Activated CD4-positive, alpha-beta memory T cell treated with anti-CD3 and anti-CD28 coated beads, Interleukin-2, amount 10 ng/mL, durations not matched to agents 7 days and 5 days (primary cell): ENCODE data around the gene EN1. TPM values are rescaled to one million over a fixed set of nuclear protein-coding genes. Genes with fewer than 3 reads are reported as not detected.

Experiments used
- CTCF ChIA-PET: fragments of 350-600 bp; sonication (Branson Sonifier 250); formaldehyde crosslinking; loops from one replicate; lab custom pipeline; 2021; ENCODE audit warnings: antibody characterized with exemption, inconsistent platforms; lab: Charles Lee
- POLR2A ChIA-PET: fragments of 350-600 bp; sonication (Branson Sonifier 250); formaldehyde crosslinking; loops from one replicate; lab custom pipeline; 2021; ENCODE audit warnings: antibody characterized with exemption; lab: Charles Lee
- DNase-seq: peaks from one replicate; pipeline ENCODE4 v3.0.0-alpha.2; 2020
- H3K27ac Mint-ChIP-seq: one replicate; pipeline ENCODE4 v1.8.0; 2021; ENCODE audit warnings: mild to moderate bottlenecking, mixed read lengths
- H3K27me3 Mint-ChIP-seq: one replicate; pipeline ENCODE4 v1.8.0; 2021; ENCODE audit warnings: mixed read lengths
- H3K36me3 Mint-ChIP-seq: one replicate; pipeline ENCODE4 v1.8.0; 2021; ENCODE audit warnings: low read depth, mixed read lengths
- H3K4me1 Mint-ChIP-seq: one replicate; pipeline ENCODE4 v1.8.0; 2021; ENCODE audit warnings: mixed read lengths
- H3K4me3 Mint-ChIP-seq: one replicate; pipeline ENCODE4 v1.8.0; 2021; ENCODE audit warnings: mild to moderate bottlenecking, mixed read lengths
- H3K9me3 Mint-ChIP-seq: one replicate; pipeline ENCODE4 v1.8.0; 2021; ENCODE audit warnings: mixed read lengths
- total RNA-seq, 2 experiments: library from RNA; stranded (reverse); gene quantifications; one replicate each; pipeline ENCODE4 v1.2.3, GENCODE V29; 2021

The EN1 gene
- not detected for total RNA-seq

DNA sequence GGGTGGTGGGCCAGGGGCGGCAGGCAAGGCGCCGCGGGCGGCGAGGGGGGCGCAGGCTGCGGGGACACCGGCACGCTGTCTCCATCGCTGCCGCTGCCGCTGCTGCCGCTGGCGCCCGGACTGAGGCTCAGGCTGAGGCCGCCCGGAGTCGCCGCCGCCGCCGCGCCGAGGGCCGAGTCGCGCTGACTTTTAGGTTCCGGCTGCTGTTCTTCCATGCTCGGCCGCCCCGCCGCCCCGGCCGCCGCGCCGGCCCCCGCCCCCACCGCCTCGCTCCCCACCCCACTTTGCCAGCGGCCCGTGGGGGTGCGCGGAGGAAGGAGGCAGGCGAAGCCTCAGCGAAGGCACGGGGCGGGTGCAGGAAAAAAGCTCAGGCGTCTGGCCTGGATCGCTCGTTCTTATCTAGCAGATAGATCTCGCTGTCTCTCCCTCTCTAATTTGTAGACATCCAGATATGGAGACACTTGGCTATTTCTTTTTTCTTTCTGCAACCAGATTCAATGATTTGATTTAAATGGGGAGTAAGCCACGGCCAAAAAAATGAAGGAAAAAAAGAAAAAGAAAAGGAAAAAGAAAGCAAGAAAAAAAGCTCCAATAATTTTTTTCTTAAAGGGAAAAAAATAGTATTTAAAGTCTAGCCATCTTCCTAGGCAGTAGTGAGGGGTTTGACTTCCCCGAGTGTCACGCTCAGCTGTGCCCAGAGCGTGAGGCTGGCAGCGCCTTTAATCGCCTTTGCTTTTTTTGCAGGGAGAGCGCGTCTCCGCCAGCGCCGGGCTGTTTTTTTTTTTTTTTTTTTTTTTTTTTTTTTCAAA, at the start of gene EN1:
Gene EN1 (minus strand): TSS at position 696 of the 809 bp plus-strand sequence. CDS start 481 bp downstream, at position 215.
- H3K9me3 Mint-ChIP-seq, result no peaks in the 10 kb centered on the region
- H3K4me3 Mint-ChIP-seq, result no peak within 1 kb of the TSS
- no peak for DNase-seq
- POLR2A ChIA-PET, result no interaction called here
- CTCF ChIA-PET, result interaction anchor here (0.8 kb wide), 3 partner anchors 8 to 16 kb away, joined by 3 read pairs; no protein-coding TSS in a partner anchor
- H3K27ac Mint-ChIP-seq, result peak within 1 kb of the TSS; percentile 64
- H3K4me1 Mint-ChIP-seq, result peaks cover 5% of the 10 kb centered on the region
- peaks cover 11% of the 10 kb centered on the region for H3K36me3 Mint-ChIP-seq
- peaks cover 81% of the 10 kb centered on the region for H3K27me3 Mint-ChIP-seq

DNA sequence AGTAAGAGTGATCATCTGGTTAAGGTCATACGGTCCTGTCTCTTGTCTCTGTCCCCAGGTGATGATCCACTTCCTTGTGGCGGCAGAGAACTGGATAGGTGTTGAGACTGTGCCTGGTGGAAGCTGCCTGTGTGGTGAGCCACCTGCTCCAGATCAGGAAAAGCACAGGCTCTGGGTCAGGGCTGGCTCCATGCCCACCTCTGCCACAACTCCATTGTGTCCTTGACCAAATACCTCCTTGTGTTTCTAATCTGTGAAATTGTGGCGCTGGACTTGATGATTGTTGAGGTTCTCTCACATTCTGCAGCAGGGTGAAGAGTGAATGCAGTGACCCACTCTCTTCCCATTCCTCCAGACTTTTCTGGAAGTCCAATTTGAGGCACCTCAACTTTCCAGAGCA, 45.7 kb upstream of the EN1 start:
- no peak for DNase-seq
- Mint-ChIP-seq H3K9me3 (no peaks in the 10 kb centered on the region), H3K27me3 (no peaks in the 10 kb centered on the region), H3K27ac (no peak overlapping the region), H3K4me1 (no peaks in the 10 kb centered on the region), H3K4me3 (no peak overlapping the region), H3K36me3 (no peaks in the 10 kb centered on the region)
- CTCF ChIA-PET, result no interaction called here
- POLR2A ChIA-PET, result no interaction called here

DNA sequence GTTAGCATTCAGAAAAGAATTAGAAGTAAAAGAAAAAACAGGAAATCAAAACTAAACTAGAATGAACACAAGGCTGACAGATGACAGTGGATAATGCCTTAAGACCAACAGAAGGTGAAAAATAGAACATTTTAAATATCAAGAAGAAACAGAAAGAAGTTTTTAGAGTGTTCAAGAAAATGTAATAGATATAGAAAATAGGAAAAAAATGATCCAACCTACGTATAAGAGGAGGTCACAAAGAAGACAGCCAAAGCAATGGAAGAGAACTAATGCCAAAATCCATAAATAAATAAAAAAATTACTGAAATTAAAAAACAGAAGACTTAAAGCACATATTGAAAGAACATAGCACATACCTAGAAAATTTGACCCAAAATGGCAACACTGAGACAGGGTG, 42.5 kb upstream of the EN1 start:
- ChIA-PET CTCF (no interaction called here), POLR2A (no interaction called here)
- Mint-ChIP-seq H3K9me3 (no peaks in the 10 kb centered on the region), H3K27ac (no peak overlapping the region), H3K27me3 (peaks cover 1% of the 10 kb centered on the region), H3K36me3 (no peaks in the 10 kb centered on the region), H3K4me3 (no peak overlapping the region), H3K4me1 (no peaks in the 10 kb centered on the region)
- no peak for DNase-seq

DNA sequence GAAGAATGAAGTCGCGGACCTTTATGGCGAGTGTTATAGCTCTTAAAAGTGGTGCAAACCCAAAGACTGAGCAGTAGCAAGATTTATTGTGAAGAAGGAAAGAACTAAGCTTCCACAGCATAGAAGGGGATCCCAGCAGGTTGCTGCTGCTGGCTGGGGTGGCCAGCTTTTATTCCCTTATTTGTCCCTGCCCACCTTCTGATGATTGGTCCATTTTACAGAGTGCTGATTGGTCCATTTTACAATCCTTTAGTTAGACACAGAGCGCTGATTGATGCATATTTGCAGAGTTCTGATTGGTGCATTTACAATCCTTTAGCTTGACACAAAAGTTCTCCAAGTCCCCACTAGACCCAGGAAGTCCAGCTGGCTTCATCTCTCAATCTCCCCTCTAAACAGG, 36.3 kb upstream of the EN1 start:
- no peak for DNase-seq
- POLR2A ChIA-PET, result no interaction called here
- CTCF ChIA-PET, result interaction anchor here (1.1 to 2.4 kb wide), 3 partner anchors 243 to 593 kb away, joined by 3 to 8 read pairs (median 3); no protein-coding TSS in a partner anchor
- H3K4me3 Mint-ChIP-seq, result no peak overlapping the region
- no peaks in the 10 kb centered on the region for H3K36me3 Mint-ChIP-seq
- no peak overlapping the region for H3K27ac Mint-ChIP-seq
- H3K27me3 Mint-ChIP-seq, result peaks cover 1% of the 10 kb centered on the region
- no peaks in the 10 kb centered on the region for H3K9me3 Mint-ChIP-seq
- H3K4me1 Mint-ChIP-seq, result peaks cover 4% of the 10 kb centered on the region

DNA sequence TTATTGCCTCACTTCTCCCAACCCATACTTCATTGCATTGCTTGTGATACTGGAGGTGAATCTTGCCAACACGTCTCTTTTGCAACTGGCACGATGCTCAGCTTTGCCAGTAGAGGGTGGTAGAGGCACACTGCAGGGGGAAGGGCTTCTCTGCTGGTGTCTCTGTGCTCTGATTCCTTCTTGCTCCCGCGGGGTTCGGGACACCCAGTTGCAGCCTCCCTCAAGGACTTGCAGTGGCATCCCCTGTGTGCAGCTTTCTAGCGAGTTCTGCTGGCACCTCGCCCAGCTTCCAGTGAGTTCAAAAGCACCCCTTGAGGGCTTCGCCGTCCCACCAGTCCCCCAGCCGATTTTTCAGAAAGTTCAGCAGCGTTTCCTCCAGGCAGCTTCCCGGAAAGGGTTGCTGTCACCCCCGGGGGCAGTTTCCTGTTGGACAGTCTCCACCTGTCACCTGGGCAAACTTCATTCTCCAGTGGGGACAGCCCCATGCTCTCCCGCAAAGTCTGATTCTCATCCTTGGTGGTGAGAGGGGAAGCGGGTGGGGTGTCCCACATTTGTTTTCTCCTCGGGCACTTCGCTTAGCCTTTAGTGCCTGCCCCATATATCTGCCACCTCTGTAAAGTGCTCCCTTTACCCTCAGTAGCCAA, 35.4 kb upstream of the EN1 start:
- CTCF ChIA-PET, result interaction anchor here (1.2 to 4.1 kb wide), 14 partner anchors 8 to 834 kb away, joined by 3 to 32 read pairs (median 7); no protein-coding TSS in a partner anchor
- Mint-ChIP-seq H3K36me3 (no peaks in the 10 kb centered on the region), H3K4me3 (no peak overlapping the region), H3K9me3 (no peaks in the 10 kb centered on the region), H3K27me3 (peaks cover 1% of the 10 kb centered on the region), H3K27ac (no peak overlapping the region), H3K4me1 (peaks cover 4% of the 10 kb centered on the region)
- DNase-seq, result peak; percentile 52
- POLR2A ChIA-PET, result no interaction called here

DNA sequence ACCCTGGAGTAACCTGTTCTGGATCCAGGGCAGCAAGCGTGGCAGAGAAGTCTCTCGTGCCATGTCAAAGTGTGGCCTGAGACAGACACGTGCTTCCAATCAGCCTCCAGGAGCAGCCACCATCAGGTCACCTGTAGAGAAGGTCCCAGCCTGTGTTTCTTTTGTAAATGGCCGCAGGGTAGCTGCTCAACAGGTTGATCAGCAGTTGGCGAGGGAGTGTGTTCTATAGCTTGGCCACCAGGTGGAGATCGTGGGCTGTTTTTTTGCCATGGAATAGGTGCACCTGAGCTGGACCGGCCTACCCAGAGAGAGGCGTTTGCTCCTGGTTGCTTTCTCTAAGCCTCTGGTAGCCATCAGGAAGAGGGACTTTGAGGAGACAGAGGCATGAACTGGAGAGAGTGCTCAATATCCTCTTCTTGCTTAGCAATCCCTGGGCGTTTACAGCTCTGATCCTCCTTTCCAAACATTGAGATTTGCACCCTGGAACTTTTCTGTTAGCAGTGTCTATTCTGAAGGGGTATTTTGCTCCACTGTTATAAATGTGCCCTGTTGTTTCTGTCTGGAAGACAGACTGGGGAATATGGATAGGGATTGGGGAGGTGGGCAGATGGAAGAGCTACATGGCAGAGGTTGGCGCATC, 34.2 kb upstream of the EN1 start:
- CTCF ChIA-PET, result interaction anchor here (0.5 to 4.1 kb wide), 28 partner anchors 9 to 1854 kb away, joined by 3 to 32 read pairs (median 4); partner anchors contain the start of gene GLI2
- Mint-ChIP-seq H3K9me3 (no peaks in the 10 kb centered on the region), H3K27ac (no peak overlapping the region), H3K4me1 (peaks cover 4% of the 10 kb centered on the region), H3K4me3 (no peak overlapping the region), H3K27me3 (peaks cover 5% of the 10 kb centered on the region), H3K36me3 (no peaks in the 10 kb centered on the region)
- POLR2A ChIA-PET, result no interaction called here
- peak; percentile 47 for DNase-seq

DNA sequence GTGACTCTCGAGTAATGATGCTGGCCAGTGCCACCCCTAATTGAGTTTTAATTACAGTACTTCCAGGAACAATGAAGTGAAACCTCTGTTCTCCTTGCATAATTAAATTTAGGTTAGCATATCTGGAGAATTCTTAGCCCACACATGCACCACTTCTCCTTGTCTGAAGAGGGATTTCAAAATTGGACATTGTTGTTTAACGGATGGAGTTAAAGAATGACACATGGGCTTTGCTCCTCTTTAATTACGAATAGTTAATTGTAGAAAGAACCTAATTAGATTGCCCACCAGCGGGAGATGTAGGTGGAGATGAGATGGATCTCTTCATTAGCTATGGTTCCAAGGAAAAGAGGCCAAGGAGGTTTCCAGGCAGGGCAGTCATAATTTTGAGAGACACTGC, 33.1 kb upstream of the EN1 start:
- ChIA-PET CTCF (interaction anchor here (1.2 to 4.1 kb wide), 6 partner anchors 9 to 250 kb away, joined by 3 to 32 read pairs (median 6); no protein-coding TSS in a partner anchor), POLR2A (no interaction called here)
- Mint-ChIP-seq H3K36me3 (no peaks in the 10 kb centered on the region), H3K27me3 (peaks cover 3% of the 10 kb centered on the region), H3K27ac (no peak overlapping the region), H3K4me3 (no peak overlapping the region), H3K9me3 (no peaks in the 10 kb centered on the region), H3K4me1 (peaks cover 4% of the 10 kb centered on the region)
- no peak for DNase-seq

DNA sequence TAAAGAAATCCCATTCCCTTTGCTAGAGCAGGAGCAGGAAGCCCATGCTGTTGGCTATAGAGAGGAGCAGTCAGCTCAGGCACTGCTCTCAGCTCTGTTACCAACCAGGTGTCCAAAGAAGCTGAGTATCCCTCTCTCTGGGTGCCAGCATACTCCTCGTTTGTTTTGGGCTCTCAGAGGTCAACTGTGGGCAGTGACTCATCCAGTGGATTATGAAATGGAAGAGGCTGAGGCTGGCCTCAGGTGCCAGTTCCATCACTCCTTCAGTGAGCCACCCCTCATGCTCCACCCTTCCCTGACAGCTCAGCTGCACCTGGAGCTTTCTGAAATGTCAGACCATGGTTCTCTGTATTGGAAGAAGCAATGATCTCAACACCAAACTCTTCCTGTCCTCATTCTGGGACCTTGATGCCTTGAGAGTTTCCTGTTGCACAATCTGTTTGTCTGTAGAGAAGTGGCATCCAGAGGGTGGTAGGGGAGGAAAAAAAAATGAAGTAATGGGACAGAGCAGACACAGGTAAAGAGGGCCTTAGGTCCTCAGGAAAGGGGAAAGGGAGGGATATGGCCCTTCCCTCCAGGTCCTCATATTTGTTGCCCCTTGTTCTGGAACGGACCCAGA, 31.2 kb upstream of the EN1 start:
- Mint-ChIP-seq H3K36me3 (no peaks in the 10 kb centered on the region), H3K4me1 (peaks cover 4% of the 10 kb centered on the region), H3K4me3 (no peak overlapping the region), H3K9me3 (no peaks in the 10 kb centered on the region), H3K27ac (no peak overlapping the region), H3K27me3 (peaks cover 3% of the 10 kb centered on the region)
- ChIA-PET POLR2A (no interaction called here), CTCF (no interaction called here)
- no peak for DNase-seq

DNA sequence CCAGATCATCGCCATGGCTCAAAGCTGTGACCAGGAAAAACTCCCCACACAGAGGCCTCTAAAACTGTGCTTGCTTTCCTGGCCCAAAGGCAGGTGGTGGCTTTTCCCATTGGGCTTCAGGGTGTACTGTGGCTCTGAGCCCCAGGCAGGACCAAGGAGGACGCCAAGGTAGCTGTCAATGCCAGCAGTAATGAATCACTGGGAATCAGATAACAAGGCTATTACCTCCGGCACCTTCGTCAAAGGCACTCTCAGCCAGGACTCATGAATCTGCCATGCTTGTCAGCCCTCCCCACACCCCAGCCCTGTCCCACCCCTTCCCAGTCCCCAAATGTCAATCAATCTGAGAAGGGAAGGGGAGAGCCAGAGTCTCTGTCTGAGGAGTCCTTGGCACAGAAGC, 27.9 kb upstream of the EN1 start:
- DNase-seq, result no peak
- CTCF ChIA-PET, result no interaction called here
- Mint-ChIP-seq H3K36me3 (no peaks in the 10 kb centered on the region), H3K4me3 (no peak overlapping the region), H3K9me3 (no peaks in the 10 kb centered on the region), H3K4me1 (no peaks in the 10 kb centered on the region), H3K27ac (no peak overlapping the region), H3K27me3 (peaks cover 12% of the 10 kb centered on the region)
- POLR2A ChIA-PET, result no interaction called here

DNA sequence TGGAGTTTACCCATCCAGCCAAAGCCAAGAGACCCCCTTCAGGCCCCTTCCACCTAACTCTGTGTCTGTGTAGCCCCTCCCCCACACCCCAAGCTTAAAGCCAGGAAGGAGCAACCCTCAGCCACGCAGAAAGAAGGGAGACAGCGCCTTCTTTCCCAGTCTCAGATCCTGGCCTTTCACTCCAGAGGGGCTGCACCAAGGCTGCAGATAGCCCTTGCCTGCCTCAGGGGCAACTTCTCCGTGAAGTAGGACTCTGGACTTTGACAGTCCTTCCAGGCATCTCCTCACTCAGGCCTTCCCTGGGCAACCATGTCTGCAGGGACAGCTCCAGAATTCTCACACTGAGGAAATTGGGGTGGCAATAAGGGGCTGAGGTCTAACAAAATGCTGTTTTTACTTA, 26.9 kb upstream of the EN1 start:
- H3K36me3 Mint-ChIP-seq, result no peaks in the 10 kb centered on the region
- CTCF ChIA-PET, result no interaction called here
- H3K4me3 Mint-ChIP-seq, result no peak overlapping the region
- POLR2A ChIA-PET, result no interaction called here
- no peaks in the 10 kb centered on the region for H3K4me1 Mint-ChIP-seq
- no peak overlapping the region for H3K27ac Mint-ChIP-seq
- H3K27me3 Mint-ChIP-seq, result peaks cover 12% of the 10 kb centered on the region
- DNase-seq, result no peak
- H3K9me3 Mint-ChIP-seq, result no peaks in the 10 kb centered on the region

DNA sequence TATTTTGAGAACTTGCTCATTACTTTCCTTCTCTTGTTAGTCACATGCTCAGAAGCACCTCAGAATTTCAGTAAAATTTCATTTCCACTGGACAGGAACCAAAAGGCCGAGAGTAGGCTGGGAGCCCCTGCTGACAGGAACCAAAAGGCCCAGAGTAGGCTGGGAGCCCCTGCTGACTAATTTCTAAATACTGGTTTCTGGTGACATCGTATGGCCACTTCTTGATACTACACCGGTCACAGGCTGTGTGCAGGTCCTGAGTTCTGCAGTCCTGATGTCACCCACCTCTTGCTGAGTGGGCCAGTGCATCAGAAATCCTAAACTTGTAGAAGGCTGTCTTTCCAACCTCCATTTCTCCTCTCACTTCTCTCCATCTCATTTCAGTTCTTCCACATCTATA, 17.7 kb upstream of the EN1 start:
- Mint-ChIP-seq H3K27me3 (peaks cover 29% of the 10 kb centered on the region), H3K4me3 (no peak overlapping the region), H3K9me3 (no peaks in the 10 kb centered on the region), H3K36me3 (no peaks in the 10 kb centered on the region), H3K27ac (no peak overlapping the region), H3K4me1 (no peaks in the 10 kb centered on the region)
- CTCF ChIA-PET, result no interaction called here
- POLR2A ChIA-PET, result no interaction called here
- DNase-seq, result no peak

DNA sequence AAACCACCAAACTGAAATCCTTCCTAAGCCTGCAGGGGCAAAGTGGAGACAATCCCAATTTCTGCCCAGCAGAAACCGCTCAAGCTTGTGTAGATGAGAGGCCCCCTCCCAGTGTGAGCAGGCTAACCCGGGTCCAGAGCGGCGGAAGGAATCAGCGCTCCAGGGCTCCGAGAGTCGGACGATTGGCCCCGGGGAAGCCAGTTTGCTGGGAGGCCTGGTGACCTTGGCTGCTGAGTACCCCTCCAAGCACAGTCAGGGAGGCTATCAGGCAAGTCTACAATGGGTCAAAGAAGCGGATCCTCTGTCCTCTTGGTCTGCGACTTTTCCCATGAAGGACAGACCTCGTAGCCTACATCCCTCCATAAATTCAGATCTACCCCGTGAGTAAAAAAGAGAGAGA, 16.8 kb upstream of the EN1 start:
- Mint-ChIP-seq H3K4me1 (no peaks in the 10 kb centered on the region), H3K4me3 (no peak overlapping the region), H3K9me3 (no peaks in the 10 kb centered on the region), H3K36me3 (no peaks in the 10 kb centered on the region), H3K27ac (no peak overlapping the region), H3K27me3 (peaks cover 38% of the 10 kb centered on the region)
- DNase-seq, result no peak
- ChIA-PET POLR2A (no interaction called here), CTCF (no interaction called here)

DNA sequence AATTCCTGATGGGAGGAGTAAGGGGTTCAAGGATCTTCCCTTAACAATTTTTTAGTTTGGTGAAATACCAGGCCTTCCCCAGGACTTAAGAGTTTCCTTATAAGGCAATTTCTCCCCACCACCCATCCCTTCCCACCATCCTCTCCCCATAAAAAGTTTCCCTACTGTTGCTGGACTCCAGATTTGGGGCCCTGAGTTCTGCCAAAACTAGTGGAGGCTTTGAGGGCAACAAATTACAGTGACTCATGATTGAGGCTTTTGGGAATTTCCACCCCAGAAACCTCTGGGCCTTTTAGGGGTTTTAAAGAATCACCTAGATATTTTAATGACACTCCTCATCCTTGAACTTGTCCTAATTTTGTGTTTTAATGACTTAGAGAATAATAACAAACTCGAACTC, 14.3 kb upstream of the EN1 start:
- peaks cover 56% of the 10 kb centered on the region for H3K27me3 Mint-ChIP-seq

More for the DNA sequence above, 14.3 kb upstream of the EN1 start:
- DNase-seq, result no peak
- no peaks in the 10 kb centered on the region for H3K4me1 Mint-ChIP-seq
- no peak overlapping the region for H3K27ac Mint-ChIP-seq
- no peaks in the 10 kb centered on the region for H3K36me3 Mint-ChIP-seq
- no peak overlapping the region for H3K4me3 Mint-ChIP-seq
- H3K9me3 Mint-ChIP-seq, result no peaks in the 10 kb centered on the region
- ChIA-PET CTCF (interaction anchor here (1.0 kb wide), 1 partner anchor 15 kb away, joined by 3 read pairs; no protein-coding TSS in a partner anchor), POLR2A (no interaction called here)
